GM12865 (cell line): ENCODE measurements around the gene MTCH1.
A peak's percentile ranks its signal among the peaks of the same experiment; 100 is the strongest.

ENCODE experiments used
- DNase-seq: peaks from one replicate; pipeline ENCODE4 v3.0.0; 2010; ENCODE audit warnings: low read depth
- H3K4me3 ChIP-seq: 2 replicates; pipeline ENCODE4 v1.5.1; 2011; ENCODE audit warnings: mild to moderate bottlenecking, low read depth, low read length, control low read depth
- TF ChIP-seq, protein P1 (sequence below): IDR thresholded peaks from 2 replicates; pipeline ENCODE4 v1.5.1; 2011; ENCODE audit warnings: low read length, control low read depth, low read depth, inconsistent platforms; ENCODE audit not compliant: insufficient read depth; ENCODE audit errors: missing control alignments

MTCH1 gene

DNA sequence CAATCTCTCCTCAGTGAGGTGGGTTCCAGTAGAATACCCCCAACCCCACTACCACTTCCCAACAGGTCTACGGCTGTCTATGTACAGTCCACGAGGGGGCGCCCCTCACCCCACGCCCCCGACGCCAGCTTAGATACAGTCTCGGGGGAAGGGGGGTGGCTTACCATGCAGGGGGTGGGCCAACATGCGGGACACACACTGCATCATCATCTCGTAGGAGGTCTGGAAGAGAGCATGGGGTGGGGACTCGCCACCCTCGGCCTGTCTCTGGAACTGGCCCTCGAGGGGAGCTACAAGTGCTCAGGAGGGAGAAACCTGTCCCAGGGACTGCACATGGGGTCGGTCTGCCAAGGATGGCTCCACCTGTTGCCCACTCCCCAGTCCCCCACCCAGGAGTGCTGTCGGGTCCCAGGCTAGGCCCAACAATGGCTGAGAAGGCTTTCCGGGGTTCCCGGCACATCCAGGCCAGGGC lies 8.5 kb downstream of the MTCH1 start:
- TF ChIP-seq, protein P1, sequence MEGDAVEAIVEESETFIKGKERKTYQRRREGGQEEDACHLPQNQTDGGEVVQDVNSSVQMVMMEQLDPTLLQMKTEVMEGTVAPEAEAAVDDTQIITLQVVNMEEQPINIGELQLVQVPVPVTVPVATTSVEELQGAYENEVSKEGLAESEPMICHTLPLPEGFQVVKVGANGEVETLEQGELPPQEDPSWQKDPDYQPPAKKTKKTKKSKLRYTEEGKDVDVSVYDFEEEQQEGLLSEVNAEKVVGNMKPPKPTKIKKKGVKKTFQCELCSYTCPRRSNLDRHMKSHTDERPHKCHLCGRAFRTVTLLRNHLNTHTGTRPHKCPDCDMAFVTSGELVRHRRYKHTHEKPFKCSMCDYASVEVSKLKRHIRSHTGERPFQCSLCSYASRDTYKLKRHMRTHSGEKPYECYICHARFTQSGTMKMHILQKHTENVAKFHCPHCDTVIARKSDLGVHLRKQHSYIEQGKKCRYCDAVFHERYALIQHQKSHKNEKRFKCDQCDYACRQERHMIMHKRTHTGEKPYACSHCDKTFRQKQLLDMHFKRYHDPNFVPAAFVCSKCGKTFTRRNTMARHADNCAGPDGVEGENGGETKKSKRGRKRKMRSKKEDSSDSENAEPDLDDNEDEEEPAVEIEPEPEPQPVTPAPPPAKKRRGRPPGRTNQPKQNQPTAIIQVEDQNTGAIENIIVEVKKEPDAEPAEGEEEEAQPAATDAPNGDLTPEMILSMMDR = peak; percentile 64
- DNase-seq = peak; percentile 66
- no peak overlapping the region for H3K4me3 ChIP-seq

DNA sequence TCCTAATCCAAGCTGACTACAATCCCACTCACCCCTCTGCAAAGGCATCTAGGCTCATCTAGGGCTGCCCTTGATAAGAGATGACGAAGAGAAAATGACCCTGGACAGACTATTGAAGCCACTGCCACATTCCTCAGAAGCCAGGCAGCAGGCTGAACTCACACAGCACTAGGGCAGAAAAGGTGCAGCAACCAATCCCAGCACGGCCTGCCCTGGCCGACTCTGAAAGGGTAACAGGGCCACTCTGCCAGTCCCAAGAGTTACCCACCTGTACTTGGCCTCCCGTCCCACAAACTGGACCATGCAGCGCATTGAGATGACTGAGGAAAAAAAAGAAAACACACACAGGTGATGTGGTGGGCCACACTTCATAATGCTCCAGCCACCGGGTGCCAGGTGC lies 9.1 kb downstream of the MTCH1 start:
- TF ChIP-seq, protein P1 = no peak

DNA sequence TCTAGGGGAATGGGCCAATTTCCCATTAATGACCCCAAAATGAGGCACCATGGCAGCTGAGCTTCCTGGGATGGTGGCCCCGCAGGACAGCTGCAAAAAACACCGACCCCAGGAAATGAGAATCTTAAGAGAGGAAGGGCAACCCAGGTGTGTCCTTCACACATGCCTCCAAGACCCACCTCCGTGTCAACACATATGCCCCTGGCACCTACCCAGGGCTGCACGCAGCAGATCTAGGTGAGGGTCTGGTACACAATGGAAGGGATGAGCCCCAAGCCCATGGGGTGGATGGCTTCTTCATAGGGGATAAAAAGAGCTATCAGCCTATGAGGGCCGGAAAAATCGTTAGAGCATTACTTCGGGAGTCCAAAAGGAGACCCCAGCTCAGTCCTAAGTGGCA lies 9.5 kb downstream of the MTCH1 start:
- TF ChIP-seq, protein P1 = no peak
- H3K4me3 ChIP-seq = no peak overlapping the region
- no peak for DNase-seq

More for the DNA sequence above, 9.1 kb downstream of the MTCH1 start:
- H3K4me3 ChIP-seq = no peak overlapping the region
- DNase-seq = no peak

DNA sequence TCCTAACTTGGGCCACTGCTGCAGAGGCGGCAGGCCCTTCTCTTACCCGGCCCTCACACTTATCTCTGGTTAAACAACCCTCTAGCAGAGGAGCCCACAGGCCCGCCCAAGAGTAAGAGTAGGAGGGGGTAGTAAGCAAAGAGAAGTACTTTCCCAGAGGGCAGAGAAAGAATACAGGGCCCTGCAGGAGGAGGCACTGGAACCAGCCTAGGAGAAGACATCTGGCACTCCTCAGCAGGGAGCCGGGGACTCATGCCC lies 10.1 kb downstream of the MTCH1 start:
- TF ChIP-seq, protein P1 = no peak
- no peak overlapping the region for H3K4me3 ChIP-seq
- no peak for DNase-seq

DNA sequence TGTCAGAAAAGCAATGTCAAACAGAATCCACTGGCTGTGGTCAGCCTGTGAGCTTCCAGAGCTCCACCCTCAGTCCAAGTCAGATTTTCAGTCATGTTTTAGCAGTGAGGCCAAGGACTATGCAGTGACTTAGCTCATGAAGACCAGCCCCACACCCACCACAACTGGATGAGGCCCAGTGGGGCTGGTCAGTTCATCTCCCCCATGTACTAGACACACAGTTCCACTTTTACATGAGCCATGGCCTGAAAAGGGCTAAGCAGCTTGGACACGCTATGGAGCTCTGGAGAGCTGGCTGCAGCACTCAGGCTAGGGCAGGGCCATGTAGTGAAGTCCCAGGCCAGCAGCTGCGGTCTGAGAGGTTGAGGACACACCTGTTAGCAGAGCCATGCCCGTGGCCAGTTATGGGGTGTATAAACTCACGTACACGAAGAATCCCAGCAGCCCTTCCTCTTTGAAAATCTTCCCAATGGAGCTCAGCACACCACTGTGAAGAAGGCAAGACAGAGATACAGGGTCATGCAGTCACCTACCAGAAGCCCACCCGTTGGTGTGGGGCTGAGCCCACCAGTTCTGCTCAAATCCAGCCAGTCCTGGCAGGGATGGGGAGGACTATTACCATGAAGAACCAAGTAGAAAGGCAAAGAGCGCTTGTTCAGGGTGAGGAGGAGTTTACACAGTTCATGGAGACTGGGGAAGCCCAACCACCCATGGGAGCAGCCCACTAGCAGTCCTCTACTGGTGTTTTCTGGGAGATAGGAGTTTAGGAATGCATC lies 10.6 kb downstream of the MTCH1 start:
- DNase-seq = no peak
- H3K4me3 ChIP-seq = no peak overlapping the region

DNA sequence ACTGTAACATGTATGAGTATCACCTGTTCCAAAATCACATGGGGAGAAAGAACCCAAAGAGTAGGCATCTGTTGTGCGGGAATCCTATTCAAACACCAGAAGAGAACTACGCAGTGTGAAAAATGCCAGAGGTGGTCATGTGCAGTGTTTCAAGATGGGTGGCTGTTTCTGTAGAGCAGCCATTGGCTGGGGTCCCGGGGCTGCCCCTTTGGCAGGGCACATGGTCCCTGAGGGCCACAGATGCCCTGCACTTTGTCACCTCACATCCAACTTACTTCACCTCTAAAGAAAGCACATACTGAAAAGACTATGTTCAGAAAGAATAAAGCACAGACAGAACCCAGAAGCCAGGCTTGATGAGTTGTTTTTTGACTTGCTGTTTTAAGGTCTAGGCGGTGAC lies 12.3 kb downstream of the MTCH1 start:
- no peak for DNase-seq
- H3K4me3 ChIP-seq = no peak overlapping the region
- TF ChIP-seq, protein P1 = no peak

More for the DNA sequence above, 10.6 kb downstream of the MTCH1 start:
- TF ChIP-seq, protein P1 = no peak

DNA sequence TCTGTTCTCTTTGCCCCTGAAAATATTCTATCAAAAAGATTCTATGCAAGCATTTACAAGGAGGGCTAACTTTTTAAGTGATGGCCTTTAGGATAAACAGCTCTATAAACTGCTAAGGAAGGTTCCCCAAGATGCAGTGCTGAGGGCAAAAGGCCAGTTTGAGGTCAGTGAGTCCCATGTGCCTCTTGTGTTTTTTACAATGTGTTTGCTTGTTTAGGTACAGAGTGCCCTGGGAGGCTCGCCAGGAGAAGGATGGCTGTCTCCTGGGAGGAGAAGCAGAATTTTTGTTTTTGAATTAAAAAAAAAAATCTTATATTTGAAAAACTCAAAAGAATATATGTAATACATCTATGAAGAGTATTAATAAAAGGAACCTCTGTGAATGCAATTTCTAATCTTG lies 12.8 kb downstream of the MTCH1 start:
- no peak overlapping the region for H3K4me3 ChIP-seq
- TF ChIP-seq, protein P1 = no peak
- no peak for DNase-seq
